Endothelial cell (in vitro differentiated cells): ENCODE data around the gene CRYBG2. TPM values are rescaled to one million over a fixed set of nuclear protein-coding genes. Genes with fewer than 3 reads are reported as not detected.

ENCODE experiments used
- DNase-seq: peaks from one replicate; pipeline ENCODE4 v3.0.0; 2021; ENCODE audit warnings: low spot score
- H3K27ac Mint-ChIP-seq: one replicate; pipeline ENCODE4 v1.8.0; 2021; ENCODE audit warnings: mixed read lengths, inconsistent platforms; ENCODE audit not compliant: unreplicated experiment
- H3K27me3 Mint-ChIP-seq: one replicate; pipeline ENCODE4 v1.8.0; 2021; ENCODE audit warnings: mild to moderate bottlenecking, moderate library complexity, mixed read lengths, inconsistent platforms; ENCODE audit not compliant: unreplicated experiment
- H3K36me3 Mint-ChIP-seq: one replicate; pipeline ENCODE4 v1.8.0; 2021; ENCODE audit warnings: mild to moderate bottlenecking, low read depth, mixed read lengths, inconsistent platforms; ENCODE audit not compliant: unreplicated experiment
- H3K4me1 Mint-ChIP-seq: one replicate; pipeline ENCODE4 v1.8.0; 2021; ENCODE audit warnings: mild to moderate bottlenecking, mixed read lengths, inconsistent platforms; ENCODE audit not compliant: unreplicated experiment
- H3K4me3 Mint-ChIP-seq: one replicate; pipeline ENCODE4 v1.8.0; 2021; ENCODE audit warnings: mild to moderate bottlenecking, mixed read lengths, inconsistent platforms; ENCODE audit not compliant: unreplicated experiment
- H3K9me3 Mint-ChIP-seq: one replicate; pipeline ENCODE4 v1.8.0; 2021; ENCODE audit warnings: mixed read lengths, inconsistent platforms; ENCODE audit not compliant: unreplicated experiment
- CTCF ChIP-seq: fragments of 200-600 bp; sonication (generic); IDR thresholded peaks from one replicate; pipeline ENCODE4 v1.5.0; 2021; ENCODE audit warnings: antibody characterized with exemption; ENCODE audit not compliant: unreplicated experiment
- total RNA-seq: library from RNA; stranded (reverse); fragmentation: NEBNext Ultra II Directional; extraction: Animal tissue kit (Norgen Biotek cat#: 25700); gene quantifications from one replicate; pipeline ENCODE4 v1.2.1, GENCODE V29; 2021; ENCODE audit not compliant: unreplicated experiment

Gene CRYBG2
- total RNA-seq, 1 donor from 2014 or later, result 1.4 TPM

- TF ChIP-seq CTCF, result no peak
- Mint-ChIP-seq H3K27ac (no peak overlapping the region), H3K4me1 (peaks cover 28% of the 10 kb centered on the region), H3K4me3 (no peak overlapping the region), H3K27me3 (no peaks in the 10 kb centered on the region), H3K9me3 (no peaks in the 10 kb centered on the region), H3K36me3 (peaks cover 6% of the 10 kb centered on the region)
- no peak for DNase-seq
These were observed 64.5 kb downstream of the CRYBG2 start for GRCh38 chr1:26289158-26290059.

GRCh38 chr1:26288311-26288941 is 65.5 kb downstream of the CRYBG2 start:
- Mint-ChIP-seq H3K36me3 (peaks cover 6% of the 10 kb centered on the region), H3K4me3 (no peak overlapping the region), H3K27me3 (peaks cover 2% of the 10 kb centered on the region), H3K27ac (no peak overlapping the region), H3K4me1 (peaks cover 24% of the 10 kb centered on the region), H3K9me3 (no peaks in the 10 kb centered on the region)
- no peak for DNase-seq
- TF ChIP-seq CTCF, result no peak

GRCh38 chr1:26287811-26288210 is 66.1 kb downstream of the CRYBG2 start:
- Mint-ChIP-seq H3K4me3 (no peak overlapping the region), H3K27me3 (peaks cover 4% of the 10 kb centered on the region)

GRCh38 chr1:26287033-26287711 is 66.8 kb downstream of the CRYBG2 start:
- Mint-ChIP-seq H3K9me3 (no peaks in the 10 kb centered on the region), H3K27ac (no peak overlapping the region), H3K4me3 (no peak overlapping the region), H3K27me3 (peaks cover 4% of the 10 kb centered on the region), H3K36me3 (peaks cover 10% of the 10 kb centered on the region), H3K4me1 (peaks cover 24% of the 10 kb centered on the region)
- no peak for TF ChIP-seq CTCF
- no peak for DNase-seq

More at GRCh38 chr1:26287811-26288210, 66.1 kb downstream of the CRYBG2 start:
- peaks cover 10% of the 10 kb centered on the region for H3K36me3 Mint-ChIP-seq
- TF ChIP-seq CTCF, result no peak
- no peaks in the 10 kb centered on the region for H3K9me3 Mint-ChIP-seq
- H3K4me1 Mint-ChIP-seq, result peaks cover 24% of the 10 kb centered on the region
- H3K27ac Mint-ChIP-seq, result no peak overlapping the region
- no peak for DNase-seq
